SH-SY5Y (cell line): Measurements from ENCODE around the gene RNF8.

Experiments used
- GATA2 ChIP-seq: IDR thresholded peaks from 2 replicates; pipeline ENCODE4 v1.6.1; 2011; ENCODE audit warnings: mild to moderate bottlenecking, low read depth, low read length
- GATA3 ChIP-seq: IDR thresholded peaks from 2 replicates; pipeline ENCODE4 v1.6.1; 2011; ENCODE audit warnings: low read depth, mild to moderate bottlenecking, low read length, moderate library complexity

DNA sequence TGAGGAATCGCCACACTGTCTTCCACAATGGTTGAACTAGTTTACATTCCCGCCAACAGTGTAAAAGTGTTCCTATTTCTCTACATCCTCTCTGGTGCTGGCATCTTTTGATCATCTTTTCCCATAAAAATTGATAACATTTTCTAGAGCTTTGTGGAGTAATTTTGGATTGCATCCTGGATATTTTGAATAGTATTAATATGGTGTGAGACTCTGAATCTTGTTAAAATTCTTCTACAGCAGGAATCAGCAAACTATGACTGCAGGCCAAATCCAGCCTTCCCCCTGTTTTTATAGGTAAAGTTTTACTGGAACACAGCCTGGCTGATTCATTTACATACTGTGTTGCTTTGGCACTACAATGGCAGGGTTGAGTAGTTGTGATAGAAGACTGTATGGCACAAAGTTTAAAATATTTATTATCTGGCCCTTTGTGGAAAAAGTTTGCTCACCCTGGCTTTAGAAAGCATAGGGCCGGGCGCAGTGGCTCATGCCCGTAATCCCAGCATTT lies 15.0 kb upstream of the RNF8 start:
- no peak for TF ChIP-seq GATA2
- no peak for TF ChIP-seq GATA3
